Glomerular endothelial cell (primary cell): ENCODE results near the gene CD48. TPM values are rescaled to one million over a fixed set of nuclear protein-coding genes. Genes with fewer than 3 reads are reported as not detected.

Experiments
- DNase-seq: peaks from one replicate; pipeline ENCODE4 v3.0.0-alpha.2; 2011; ENCODE audit warnings: low read depth, low spot score; ENCODE audit errors: extremely low read depth
- total RNA-seq: library from RNA; depleted of rRNA; stranded (reverse); fragments of >200 nt; gene quantifications from 2 replicates; pipeline ENCODE4 v1.2.3, GENCODE V29; 2015

The CD48 gene
- total RNA-seq, 1 donor from 2014 or later, result not detected

DNA sequence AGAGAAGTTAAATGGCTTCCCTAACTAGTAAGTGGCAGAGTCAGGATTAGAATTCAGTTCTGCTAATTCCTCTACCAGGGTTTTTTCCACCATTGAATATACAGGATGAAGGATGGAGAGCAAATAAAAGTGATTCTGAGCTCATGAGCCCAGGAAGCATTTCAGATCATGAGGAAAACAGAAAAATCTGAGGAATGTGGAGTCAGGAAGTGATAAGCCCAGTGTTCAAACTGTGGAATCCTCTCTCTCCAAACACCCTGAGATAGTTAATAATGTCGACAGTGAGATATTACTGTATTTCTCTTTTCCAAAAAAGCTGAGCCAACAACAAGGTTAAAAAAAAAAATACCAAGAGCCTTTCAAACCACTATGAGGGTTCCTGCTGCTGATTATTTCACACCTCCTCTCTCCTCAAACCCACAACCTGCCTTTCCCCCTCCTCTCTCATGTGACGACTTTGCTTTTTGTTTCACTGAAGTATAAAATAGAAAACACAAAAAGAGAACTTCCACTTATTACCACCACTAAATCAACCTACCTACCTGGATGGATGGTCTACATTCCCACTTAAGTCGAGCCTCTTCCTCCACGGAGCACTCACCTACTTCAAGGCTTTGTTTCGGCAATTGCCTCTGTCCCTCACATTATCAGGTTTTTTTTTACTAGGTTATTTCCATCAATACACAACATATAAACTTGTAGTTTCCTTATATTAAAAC, 73.6 kb downstream of the CD48 start:
- DNase-seq, result no peak

DNA sequence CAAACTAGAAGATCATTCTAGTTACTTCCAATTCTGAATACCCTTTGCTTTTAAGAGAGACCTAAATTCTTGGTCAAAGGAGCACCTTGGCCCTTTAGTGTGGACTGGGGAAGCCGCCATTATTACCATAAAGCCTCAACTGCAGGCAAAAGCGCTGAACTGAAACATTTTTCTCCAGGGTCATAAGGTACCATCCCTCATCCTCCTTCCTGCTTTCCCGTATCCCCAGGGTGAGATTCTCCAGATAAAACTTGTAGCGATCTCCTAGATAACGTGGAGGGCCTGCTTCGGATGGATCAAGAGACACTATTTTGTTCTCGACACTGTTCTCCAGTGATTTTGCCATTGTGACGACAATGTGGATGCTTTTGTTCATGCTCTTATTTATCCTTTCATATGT, 74.6 kb downstream of the CD48 start:
- no peak for DNase-seq

DNA sequence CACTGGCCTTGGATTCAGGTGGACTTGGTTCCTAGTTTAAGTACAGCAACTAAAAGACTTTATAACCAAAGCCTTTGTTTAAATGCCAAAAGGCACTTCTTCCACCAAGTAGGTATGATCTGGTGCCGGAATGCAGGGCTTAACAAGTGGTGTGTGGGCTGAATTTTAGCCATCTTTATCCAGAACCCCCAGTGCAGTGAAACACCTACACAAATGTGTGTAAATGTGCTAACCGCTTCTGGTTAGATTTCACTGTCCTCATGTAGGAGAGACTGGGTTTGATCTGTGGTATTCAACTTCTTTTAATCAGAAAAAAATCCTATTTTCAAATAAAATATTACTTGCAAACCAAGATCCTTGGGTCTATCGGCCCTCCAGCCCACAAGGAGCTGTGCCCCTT, 75.1 kb downstream of the CD48 start:
- no peak for DNase-seq

DNA sequence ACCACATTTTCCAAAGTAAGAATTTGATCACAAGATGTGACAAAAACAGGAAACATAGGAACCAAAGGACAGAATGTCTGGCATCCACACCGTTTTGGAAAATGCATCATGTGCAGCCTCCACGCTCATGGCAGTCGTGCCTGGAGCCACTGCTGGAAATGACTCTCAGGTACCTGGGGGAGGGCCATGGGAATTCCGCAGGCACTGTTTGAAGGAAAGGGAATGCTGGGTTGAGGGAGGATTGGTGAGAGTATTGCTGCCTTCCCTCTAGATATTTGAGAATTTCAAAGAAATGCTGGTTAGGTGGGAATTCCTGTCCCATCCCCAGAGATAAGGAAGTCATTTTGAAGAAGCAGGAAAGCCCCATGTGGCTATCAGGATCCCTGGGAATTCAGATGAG, 75.5 kb downstream of the CD48 start:
- no peak for DNase-seq

DNA sequence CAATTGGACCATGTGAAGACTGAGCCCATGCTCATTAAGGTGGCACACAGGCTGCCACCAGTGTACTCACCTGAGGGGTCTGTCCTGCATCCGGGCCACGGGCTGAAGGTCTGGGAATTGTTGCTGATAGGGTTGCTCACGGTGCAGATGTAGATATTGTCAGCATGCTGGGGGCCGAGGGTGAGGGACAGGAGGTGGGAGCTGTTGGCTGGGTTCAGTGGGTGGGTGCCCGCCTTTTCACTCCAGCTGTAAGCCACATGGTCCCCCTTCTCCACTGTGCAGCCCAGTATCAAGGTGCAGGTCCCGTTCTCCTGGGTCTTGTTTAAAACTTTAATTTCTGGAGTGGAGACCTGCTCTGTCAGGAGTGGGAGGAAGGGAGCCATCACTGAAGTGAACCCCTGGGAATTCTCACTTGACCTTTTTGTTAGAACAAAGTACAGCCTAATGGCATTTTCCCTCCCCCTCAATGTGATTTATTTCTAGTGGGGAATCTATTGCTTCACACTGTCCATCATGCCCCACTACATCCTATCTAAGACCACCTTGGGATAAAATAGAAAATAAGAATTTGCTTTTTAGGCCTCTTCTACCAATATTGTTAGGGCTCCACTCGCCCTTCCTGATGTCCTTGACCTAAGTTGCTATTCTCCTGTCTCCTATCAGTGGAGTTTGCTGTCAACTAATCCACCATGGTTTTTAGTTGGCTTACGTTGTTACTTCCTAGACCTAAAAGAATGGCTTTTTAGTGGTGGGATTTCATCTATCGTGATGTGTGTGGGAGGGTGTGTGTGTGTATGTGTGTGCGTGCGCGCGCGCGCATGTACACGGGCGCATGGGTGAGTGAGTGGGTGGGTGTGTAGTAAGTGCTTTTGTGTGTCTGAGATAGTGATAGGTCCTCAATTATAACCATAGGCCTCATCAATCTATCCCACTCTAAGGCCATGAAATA, 76.8 kb downstream of the CD48 start:
- DNase-seq, result no peak

DNA sequence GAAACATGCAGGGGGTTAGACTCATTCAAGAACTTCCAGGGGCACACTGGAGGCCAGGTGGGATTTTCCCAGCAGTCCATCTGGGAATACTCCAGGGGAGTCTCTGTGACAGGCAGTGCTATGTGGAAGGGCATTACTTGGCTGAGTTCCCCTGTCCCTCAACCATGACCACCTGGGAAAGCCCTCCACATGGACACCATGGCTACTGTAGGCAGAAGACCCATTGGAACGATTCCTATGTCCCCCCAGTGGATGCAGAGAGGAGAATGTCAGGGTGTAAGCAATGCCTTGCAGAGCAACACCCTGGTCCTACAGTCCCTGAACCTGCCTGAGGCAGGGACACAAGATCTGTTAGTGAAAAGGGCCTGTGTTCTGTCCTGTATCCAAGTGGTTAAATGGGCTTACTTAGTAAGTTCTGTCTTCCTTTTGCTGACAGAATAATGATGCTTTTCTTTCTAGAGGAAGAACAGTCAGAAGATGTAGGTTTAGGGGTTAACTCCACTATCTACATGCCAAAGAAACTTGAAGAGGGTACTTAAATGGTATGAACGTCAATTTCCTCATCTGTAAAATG, 78.2 kb downstream of the CD48 start:
- DNase-seq, result no peak

DNA sequence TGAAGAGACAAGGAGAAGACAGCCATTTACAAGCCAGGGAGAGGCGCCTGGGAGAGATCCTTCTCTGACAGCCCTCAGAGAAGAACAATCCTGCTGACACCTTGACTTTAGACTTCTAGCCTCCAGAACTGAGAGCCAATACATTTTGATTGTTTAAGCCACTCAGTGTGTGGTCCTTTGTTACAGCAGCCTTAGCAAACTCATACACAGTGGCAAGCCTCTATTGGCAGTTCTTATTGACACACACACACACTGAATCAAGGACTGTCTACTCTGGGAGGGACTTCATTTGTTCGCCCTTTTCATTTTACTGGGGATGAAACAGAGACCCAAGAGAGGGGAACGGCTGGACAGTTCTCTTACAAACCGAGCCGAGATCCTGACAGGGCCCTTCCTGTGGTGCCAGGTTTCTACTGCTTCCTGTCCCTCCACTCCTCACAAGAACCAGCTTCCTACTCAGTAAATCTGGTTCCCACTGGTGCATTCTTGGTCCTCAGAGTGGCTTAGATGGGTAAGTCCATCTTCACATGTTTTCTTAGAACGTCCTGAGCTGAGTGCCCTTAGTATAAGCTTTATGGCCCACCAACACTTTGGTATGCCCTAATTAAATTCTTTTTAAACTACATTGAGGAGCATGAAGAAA, 79.5 kb downstream of the CD48 start:
- no peak for DNase-seq

DNA sequence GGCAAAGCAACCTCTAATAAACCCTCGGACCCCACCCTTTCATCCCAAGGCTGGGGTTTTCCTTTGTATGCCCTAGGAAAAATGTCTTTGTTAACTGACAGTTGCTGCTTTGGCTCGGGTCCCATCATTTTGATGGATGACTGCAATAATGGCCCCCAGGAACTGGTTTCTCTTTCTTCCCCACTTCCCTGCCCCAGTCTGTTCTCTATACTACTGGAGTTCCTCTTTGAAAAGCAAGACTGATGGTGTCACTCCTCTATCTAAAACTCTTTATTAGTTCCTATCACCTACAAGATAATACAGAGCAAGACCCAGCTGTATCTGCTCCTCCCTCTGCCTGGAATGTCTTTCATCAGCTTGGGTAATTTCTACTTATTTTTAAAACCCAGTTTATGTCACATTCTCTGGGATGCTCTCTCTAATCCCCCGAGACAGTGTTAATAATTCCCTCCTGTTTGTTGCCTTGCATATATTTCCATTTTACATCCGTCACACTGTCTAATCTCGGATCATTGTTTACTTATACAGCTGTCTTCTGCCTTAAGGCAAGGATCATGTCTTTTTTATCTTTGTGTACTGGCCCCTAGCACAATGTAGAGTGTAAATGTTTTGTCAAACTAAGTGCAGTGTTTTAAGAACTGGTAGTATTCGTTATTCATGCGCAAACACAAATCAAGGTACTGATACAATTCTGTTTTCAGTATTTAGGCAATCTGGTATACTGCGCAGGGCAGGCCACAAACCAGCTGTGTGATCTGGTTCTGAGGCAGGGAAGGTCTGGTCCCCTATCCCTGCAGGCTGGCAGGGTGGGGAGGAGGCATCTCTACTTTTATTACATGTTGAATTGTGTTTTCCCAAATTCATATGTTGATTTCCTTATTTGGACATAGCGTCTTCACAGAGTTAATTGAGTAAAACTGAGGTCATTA, 80.8 kb downstream of the CD48 start:
- no peak for DNase-seq

DNA sequence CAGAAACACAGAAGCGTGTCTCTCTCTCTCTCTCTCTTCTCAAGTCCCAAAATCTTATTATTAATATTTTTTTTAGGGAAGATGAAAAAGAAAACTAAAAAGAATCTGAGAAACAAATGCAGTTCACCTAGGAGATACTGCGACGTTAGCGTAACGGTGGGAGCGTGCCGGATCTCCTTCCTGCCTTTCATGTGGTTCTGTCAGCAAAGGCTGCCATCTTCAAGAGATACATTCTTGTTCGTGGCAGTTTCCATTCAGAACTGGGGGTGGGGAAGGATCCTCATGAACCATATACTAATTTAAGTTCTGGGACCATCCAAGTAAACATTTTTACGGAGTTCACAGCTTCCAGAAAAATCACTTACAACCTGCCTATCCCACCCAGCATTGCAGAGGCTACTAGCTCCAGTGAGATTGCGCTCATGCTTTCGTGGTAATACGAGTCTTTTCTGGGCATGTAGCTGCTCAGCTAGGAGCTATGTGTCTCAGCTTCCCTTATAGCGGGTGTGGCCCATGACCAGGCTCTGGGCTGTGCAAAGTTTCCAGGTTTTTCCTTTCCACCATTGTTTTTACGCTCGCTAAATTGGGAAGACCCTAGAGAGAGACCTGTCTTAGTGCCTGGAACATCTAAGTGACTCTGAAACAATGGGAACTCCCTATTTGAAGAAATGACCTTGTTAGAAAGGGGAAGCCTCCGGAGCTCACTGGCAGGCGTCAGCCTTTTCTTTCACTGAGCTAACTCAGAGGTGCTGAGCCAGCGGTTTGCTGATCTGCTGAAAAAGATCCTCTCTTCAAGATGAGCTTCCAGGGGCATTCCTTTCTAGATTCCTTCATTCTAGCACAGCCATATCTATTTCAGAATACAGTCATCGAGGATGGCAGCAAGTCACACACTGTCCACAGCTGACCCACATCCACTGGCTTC, 82.1 kb downstream of the CD48 start:
- DNase-seq, result no peak

DNA sequence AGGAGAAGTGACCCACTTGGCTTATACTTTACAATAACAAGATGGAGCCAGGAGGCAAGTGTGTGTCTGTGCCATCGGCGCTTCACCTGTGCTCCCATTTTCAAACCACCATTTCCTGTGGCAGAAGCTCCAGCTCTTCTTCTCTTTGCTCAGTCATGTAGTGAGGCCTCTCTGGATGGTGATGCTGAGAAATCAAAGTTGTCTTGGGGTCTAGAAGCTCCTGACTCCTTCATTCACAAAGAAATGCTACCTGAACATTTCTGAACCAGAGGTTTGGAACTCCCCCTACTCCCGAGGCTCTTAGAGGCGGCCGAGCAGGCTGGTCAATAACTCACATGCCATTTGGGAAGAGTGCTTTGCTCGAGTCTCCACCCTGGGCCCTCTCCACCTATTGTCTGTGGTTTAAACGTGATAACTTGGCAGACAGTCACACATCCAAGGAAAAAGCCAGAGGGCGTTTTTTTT, 82.8 kb downstream of the CD48 start:
- no peak for DNase-seq

Other genes starting within 250 kb of the CD48 start
- gene SLAMF6, start 188.6 kb downstream of the CD48 start, total RNA-seq, result not detected in 2 replicates
- not detected in 2 replicates for gene CD84, start 132.3 kb downstream of the CD48 start, total RNA-seq
- not detected in 2 replicates for gene SLAMF1, start 64.8 kb downstream of the CD48 start, total RNA-seq
- not detected in 2 replicates for gene SLAMF7, start 27.4 kb upstream of the CD48 start, total RNA-seq
- gene LY9, start 84.4 kb upstream of the CD48 start, total RNA-seq, result not detected in 2 replicates
- not detected in 2 replicates for gene CD244, start 151.1 kb upstream of the CD48 start, total RNA-seq
- not detected in 2 replicates for gene ITLN1, start 173.4 kb upstream of the CD48 start, total RNA-seq
- not detected in 2 replicates for gene ITLN2, start 243.0 kb upstream of the CD48 start, total RNA-seq